Effector memory CD8-positive, alpha-beta T cell (primary cell): ENCODE data around the gene CYP2E1.
A peak's percentile ranks its signal among the peaks of the same experiment; 100 is the strongest.
"Not testable (repeated sequence)": the region's sequence is repeated elsewhere in the genome, so short reads cannot be mapped to it uniquely, and the experiment has no call there.

Source experiments
- ATAC-seq: fragments of 150-1000 bp; cut with Tn5 transposase; replicated peaks from 2 replicates; pipeline ENCODE4 v1.10.0; 2021; ENCODE audit warnings: mild to moderate bottlenecking, moderate library complexity
- DNase-seq, 3 experiments: peaks; one replicate each; pipeline ENCODE4 v3.0.0; 2021
- H3K27ac Mint-ChIP-seq, 2 donors: one replicate each; pipeline ENCODE4 v1.8.0; 2022; ENCODE audit warnings: mild to moderate bottlenecking in 2 of 2, mixed read lengths in 2 of 2, moderate library complexity in 2 of 2
- H3K27me3 Mint-ChIP-seq, 2 donors: one replicate each; pipeline ENCODE4 v1.8.0; 2022; ENCODE audit warnings: mixed read lengths in 2 of 2
- H3K36me3 Mint-ChIP-seq: one replicate; pipeline ENCODE4 v1.8.0; 2022; ENCODE audit warnings: mild to moderate bottlenecking, moderate library complexity, mixed read lengths; ENCODE audit not compliant: insufficient read depth
- H3K4me1 Mint-ChIP-seq, 2 donors: one replicate each; pipeline ENCODE4 v1.8.0; 2022; ENCODE audit warnings: low read depth in 2 of 2, mixed read lengths in 2 of 2
- H3K4me3 Mint-ChIP-seq, 2 donors: one replicate each; pipeline ENCODE4 v1.8.0; 2022; ENCODE audit warnings: mild to moderate bottlenecking in 2 of 2, mixed read lengths in 2 of 2, moderate library complexity in 2 of 2
- H3K9me3 Mint-ChIP-seq, 2 donors: one replicate each; pipeline ENCODE4 v1.8.0; 2022; ENCODE audit warnings: mixed read lengths in 2 of 2

Gene CYP2E1

DNA sequence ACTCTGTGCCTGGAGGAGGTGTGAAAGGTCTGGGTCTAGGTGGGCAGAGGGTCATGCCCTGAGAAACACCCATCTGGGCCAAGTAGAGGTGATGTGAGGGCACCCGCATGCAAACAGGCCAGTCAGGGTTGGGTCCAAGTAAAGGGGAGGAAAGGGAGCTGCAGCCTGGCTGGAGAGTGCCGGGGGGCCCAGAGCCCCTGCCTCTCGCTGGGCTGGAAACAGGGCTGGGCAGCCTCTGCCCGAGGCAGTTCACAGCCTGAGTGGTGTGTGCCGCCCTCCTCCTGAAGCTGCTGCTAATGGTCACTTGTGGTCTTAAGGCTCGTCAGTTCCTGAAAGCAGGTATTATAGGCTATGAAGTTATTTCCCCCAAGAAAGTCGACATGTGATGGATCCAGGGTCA is 7.3 kb downstream of the CYP2E1 start:
- no peaks in the 10 kb centered on the region for H3K9me3 Mint-ChIP-seq
- H3K4me3 Mint-ChIP-seq = no peak overlapping the region
- ATAC-seq = no peak
- H3K27ac Mint-ChIP-seq = no peak overlapping the region
- H3K4me1 Mint-ChIP-seq = peaks cover 13 to 15% of the 10 kb centered on the region in 2 donors
- H3K27me3 Mint-ChIP-seq = peaks cover 30 to 48% of the 10 kb centered on the region in 2 donors
- peaks cover 6% of the 10 kb centered on the region for H3K36me3 Mint-ChIP-seq
- no peak for DNase-seq

GRCh38 chr10:133536198-133536597 is 9.0 kb downstream of the CYP2E1 start:
- Mint-ChIP-seq H3K9me3 (no peaks in the 10 kb centered on the region), H3K4me3 (no peak overlapping the region), H3K4me1 (peaks cover 0 to 2% of the 10 kb centered on the region in 2 donors), H3K36me3 (peaks cover 6% of the 10 kb centered on the region), H3K27ac (no peak overlapping the region), H3K27me3 (peaks cover 12 to 30% of the 10 kb centered on the region in 2 donors)
- DNase-seq = no peak
- ATAC-seq = no peak

- DNase-seq = no peak
- Mint-ChIP-seq H3K9me3 (no peaks in the 10 kb centered on the region), H3K4me1 (peaks cover 0 to 2% of the 10 kb centered on the region in 2 donors), H3K36me3 (peaks cover 3% of the 10 kb centered on the region), H3K27me3 (peaks cover 11 to 15% of the 10 kb centered on the region in 2 donors), H3K27ac (peak overlapping the region in 1 of 2 donors; percentile 45), H3K4me3 (no peak overlapping the region)
- no peak for ATAC-seq
Measured at GRCh38 chr10:133537546-133538545, 10.7 kb downstream of the CYP2E1 start.

GRCh38 chr10:133541441-133541975 is 14.3 kb downstream of the CYP2E1 start:
- not testable (repeated sequence) for H3K27ac Mint-ChIP-seq, H3K9me3 Mint-ChIP-seq, ATAC-seq, H3K36me3 Mint-ChIP-seq, H3K4me3 Mint-ChIP-seq, DNase-seq, H3K4me1 Mint-ChIP-seq
- H3K27me3 Mint-ChIP-seq = peaks cover 11 to 24% of the 10 kb centered on the region in 2 donors

- Mint-ChIP-seq H3K27ac (peak overlapping the region in 1 of 2 donors; percentile 24), H3K4me1 (peaks cover 5 to 7% of the 10 kb centered on the region in 2 donors), H3K27me3 (peaks cover 32 to 48% of the 10 kb centered on the region in 2 donors), H3K9me3 (peaks cover 4 to 11% of the 10 kb centered on the region in 2 donors), H3K36me3 (peaks cover 3% of the 10 kb centered on the region), H3K4me3 (no peak overlapping the region)
- ATAC-seq (peak; percentile 21), DNase-seq (no peak)
Measured at GRCh38 chr10:133544506-133544905, 17.3 kb downstream of the CYP2E1 start.

DNA sequence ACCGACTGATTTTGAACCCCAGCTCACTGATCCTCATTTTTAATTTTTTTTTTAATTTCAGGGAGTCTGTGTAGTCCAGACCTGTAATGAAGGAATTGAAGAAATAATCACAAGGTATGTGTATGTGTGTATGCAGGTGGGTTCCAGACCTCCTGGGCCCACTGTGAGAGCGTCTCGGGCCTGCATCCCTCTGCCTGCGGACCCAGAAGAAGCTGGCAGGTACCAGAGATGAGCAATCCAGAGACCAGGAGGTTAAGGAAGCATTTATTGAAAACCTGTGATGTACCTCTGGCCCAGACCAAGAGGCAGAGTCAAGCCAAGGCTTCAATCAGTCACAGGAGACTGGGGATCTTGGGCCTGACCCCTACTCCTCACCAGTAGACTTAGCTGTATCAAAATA is 27.4 kb downstream of the CYP2E1 start:
- no peak for ATAC-seq
- Mint-ChIP-seq H3K4me1 (no peaks in the 10 kb centered on the region), H3K27ac (no peak overlapping the region), H3K4me3 (no peak overlapping the region), H3K9me3 (no peaks in the 10 kb centered on the region), H3K36me3 (no peaks in the 10 kb centered on the region), H3K27me3 (peaks cover 56 to 66% of the 10 kb centered on the region in 2 donors)
- DNase-seq = no peak

DNA sequence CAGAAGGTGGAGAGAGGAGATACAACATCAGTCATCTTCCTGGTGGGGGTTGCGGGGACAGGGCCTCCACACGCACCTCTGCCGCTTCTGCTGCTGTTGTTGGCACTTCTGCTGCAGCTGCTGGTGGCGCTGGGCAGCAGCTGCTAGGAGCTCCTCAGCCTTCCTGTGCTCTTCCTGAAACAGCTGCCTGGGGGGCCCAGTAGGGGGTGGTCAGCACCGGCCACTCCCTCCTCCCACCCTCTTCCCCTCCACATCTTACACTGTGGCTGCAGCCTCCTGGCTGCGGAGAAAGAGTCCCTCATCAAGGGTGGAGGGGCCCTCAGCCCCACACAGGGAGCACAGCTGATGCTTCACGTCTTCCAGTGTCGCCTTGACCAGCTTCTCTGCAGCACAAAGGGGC is 28.4 kb downstream of the CYP2E1 start:
- no peaks in the 10 kb centered on the region for H3K9me3 Mint-ChIP-seq
- ATAC-seq (no peak), DNase-seq (no peak)
- H3K36me3 Mint-ChIP-seq = no peaks in the 10 kb centered on the region
- H3K4me3 Mint-ChIP-seq = no peak overlapping the region
- H3K27ac Mint-ChIP-seq = no peak overlapping the region
- H3K27me3 Mint-ChIP-seq = peaks cover 49 to 61% of the 10 kb centered on the region in 2 donors
- H3K4me1 Mint-ChIP-seq = no peaks in the 10 kb centered on the region

DNA sequence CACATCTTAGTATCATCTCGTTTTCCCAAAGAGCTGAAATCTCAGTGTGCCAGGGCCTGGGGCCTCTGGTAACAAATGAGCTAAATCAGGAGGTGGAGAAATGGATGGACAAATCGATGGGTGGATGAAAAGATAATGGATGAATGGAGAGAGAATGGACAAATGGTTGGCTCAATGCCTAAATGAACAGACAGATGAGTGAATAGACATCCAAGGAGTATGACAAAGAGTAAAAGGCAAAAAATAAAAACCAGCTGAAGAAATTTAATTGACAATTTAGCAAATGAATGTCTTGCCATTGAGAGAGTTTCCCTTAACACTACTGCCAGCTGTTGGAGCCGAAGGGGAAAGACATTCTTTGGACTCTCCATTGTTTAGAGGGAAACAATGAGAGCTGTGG is 30.2 kb downstream of the CYP2E1 start:
- DNase-seq (no peak), ATAC-seq (no peak)
- Mint-ChIP-seq H3K27ac (no peak overlapping the region), H3K9me3 (no peaks in the 10 kb centered on the region), H3K4me3 (no peak overlapping the region), H3K4me1 (no peaks in the 10 kb centered on the region), H3K36me3 (no peaks in the 10 kb centered on the region), H3K27me3 (peaks cover 42 to 61% of the 10 kb centered on the region in 2 donors)

DNA sequence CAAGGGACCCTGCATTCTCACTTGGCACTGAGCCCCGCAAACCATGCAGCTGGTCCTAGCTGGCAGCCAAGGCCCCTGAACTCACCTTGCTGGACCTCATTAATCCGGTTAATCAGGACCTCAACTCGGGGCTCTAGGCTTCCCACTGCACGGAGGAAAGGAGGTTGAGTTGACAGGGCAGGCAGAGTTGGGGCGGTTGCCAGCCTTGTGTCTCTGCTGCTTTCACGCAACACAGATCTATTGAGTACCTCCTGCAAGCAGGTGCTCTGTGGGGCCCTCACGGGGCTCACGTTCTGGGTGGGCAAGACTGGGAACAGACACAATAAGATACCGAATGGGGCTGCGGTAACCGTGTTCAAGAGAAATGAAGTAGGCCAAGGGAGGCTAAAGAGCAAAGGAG is 32.1 kb downstream of the CYP2E1 start:
- Mint-ChIP-seq H3K9me3 (no peaks in the 10 kb centered on the region), H3K4me1 (no peaks in the 10 kb centered on the region), H3K27ac (no peak overlapping the region), H3K4me3 (no peak overlapping the region), H3K36me3 (no peaks in the 10 kb centered on the region), H3K27me3 (peaks cover 41 to 64% of the 10 kb centered on the region in 2 donors)
- ATAC-seq (no peak), DNase-seq (no peak)

DNA sequence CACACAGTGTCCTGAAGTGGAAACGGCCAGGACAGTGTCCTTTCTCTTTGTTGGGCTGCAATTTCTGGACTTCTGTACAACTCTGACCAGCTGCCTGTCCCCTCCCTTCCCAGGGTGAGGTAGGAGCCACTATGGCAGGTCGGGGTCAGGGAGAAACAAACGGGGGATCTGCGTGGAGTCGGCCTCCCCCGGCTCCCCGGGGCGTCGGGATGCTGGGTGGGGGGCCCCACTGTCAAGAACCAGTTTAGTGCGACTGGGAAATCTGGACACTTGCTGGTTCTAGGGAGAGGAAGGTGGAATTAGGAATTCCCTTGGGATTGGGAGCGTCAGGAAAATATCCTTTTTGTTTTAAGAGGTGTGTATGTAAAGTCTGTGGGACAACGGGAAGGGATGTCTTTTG is 37.7 kb downstream of the CYP2E1 start:
- Mint-ChIP-seq H3K9me3 (no peaks in the 10 kb centered on the region), H3K4me1 (no peaks in the 10 kb centered on the region), H3K27ac (no peak overlapping the region), H3K36me3 (no peaks in the 10 kb centered on the region), H3K27me3 (peaks cover 19 to 40% of the 10 kb centered on the region in 2 donors), H3K4me3 (no peak overlapping the region)
- DNase-seq = no peak
- no peak for ATAC-seq

DNA sequence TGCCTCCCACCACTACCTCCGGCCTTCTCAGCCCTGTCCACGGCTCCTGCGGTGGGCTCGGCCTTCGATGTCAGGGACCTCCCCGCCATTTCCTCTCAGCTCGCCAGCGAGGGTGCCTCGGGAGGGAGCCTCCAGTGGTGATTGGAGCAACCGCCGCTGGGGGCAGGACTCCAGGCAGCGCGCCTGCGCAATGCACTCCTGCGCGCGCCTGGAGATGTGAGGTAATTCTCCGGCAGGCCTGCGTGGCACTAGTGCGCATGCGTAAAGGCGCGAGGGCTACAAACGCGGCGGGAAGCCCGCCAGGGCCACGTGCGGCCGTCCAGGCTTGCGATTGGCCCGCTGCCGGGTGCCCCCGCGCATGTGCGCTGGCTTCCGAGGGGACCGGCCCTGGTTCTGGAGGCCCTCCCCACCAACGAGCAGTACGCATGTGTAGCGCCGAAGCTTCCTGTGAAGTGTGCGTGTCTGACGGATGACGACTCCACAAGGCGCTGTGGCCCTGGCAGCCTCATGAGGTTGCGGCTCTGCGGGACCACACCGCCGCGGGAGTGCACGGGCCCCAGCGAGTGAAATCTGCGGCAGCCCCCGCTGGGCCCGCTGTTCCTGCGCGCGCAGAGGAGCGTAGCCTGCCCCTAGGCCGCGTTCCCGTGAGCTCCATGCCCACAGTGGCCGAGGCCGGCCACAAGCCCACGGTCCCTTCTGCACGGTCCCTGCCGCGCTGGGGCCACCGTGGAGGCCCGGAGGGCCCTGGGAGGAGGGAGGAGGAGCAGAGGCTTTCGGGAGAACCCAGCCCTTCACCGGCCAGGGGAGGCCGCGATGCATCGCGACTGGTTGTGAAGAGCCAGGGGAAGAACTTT is 38.5 kb downstream of the CYP2E1 start, which contains the start of gene SYCE1:
Gene SYCE1, minus strand, starts transcription at position 143 of the 854 bp plus-strand sequence. Its CDS starts 54 bp downstream, at position 89.
- Mint-ChIP-seq H3K36me3 (no peaks in the 10 kb centered on the region), H3K9me3 (no peaks in the 10 kb centered on the region), H3K27me3 (peaks cover 19 to 38% of the 10 kb centered on the region in 2 donors), H3K27ac (no peak within 1 kb of the TSS), H3K4me3 (no peak within 1 kb of the TSS), H3K4me1 (no peaks in the 10 kb centered on the region)
- peak; percentile 21 for ATAC-seq
- peak in 2 of 3 experiments; percentile 1 to 4 for DNase-seq

DNA sequence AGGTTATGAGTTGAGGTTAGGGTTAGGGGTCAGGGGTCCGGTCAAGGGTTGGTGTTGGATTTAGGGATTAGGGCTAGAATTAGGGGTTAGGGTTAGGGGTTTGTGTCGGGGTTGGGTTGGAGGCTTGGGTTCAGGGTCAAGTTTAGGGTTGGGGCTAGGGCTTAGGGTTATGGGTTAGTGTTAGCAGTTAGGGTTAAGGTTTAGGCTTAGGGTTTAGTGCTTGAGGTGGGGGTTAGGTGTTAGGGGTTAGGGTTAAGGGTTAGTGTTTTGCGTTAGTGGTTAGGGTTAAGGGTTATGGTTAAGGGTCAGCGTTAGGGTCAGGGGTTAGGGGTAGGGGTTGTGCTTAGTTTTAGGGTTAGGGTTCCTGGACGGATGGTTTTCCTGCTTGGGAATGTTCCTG is 40.0 kb downstream of the CYP2E1 start:
- H3K9me3 Mint-ChIP-seq = no peaks in the 10 kb centered on the region
- no peak overlapping the region for H3K4me3 Mint-ChIP-seq
- DNase-seq (no peak), ATAC-seq (no peak)
- H3K27ac Mint-ChIP-seq = no peak overlapping the region
- H3K4me1 Mint-ChIP-seq = no peaks in the 10 kb centered on the region
- H3K36me3 Mint-ChIP-seq = no peaks in the 10 kb centered on the region
- H3K27me3 Mint-ChIP-seq = peaks cover 19 to 32% of the 10 kb centered on the region in 2 donors

GRCh38 chr10:133567609-133568286 is 40.6 kb downstream of the CYP2E1 start:
- DNase-seq (no peak), ATAC-seq (no peak)
- Mint-ChIP-seq H3K4me1 (no peaks in the 10 kb centered on the region), H3K27me3 (peaks cover 19 to 28% of the 10 kb centered on the region in 2 donors), H3K36me3 (no peaks in the 10 kb centered on the region), H3K9me3 (no peaks in the 10 kb centered on the region), H3K27ac (no peak overlapping the region), H3K4me3 (no peak overlapping the region)
